HG03064 (cell line): ENCODE results near the gene LTBP1.
"Not testable (repeated sequence)": the region's sequence is repeated elsewhere in the genome, so short reads cannot be mapped to it uniquely, and the experiment has no call there.

ENCODE experiments used
- ATAC-seq: cut with Tn5 transposase; IDR thresholded peaks from one replicate; pipeline ENCODE4 v1.9.1; 2021; ENCODE audit warnings: low read depth; ENCODE audit not compliant: unreplicated experiment

The LTBP1 gene

DNA sequence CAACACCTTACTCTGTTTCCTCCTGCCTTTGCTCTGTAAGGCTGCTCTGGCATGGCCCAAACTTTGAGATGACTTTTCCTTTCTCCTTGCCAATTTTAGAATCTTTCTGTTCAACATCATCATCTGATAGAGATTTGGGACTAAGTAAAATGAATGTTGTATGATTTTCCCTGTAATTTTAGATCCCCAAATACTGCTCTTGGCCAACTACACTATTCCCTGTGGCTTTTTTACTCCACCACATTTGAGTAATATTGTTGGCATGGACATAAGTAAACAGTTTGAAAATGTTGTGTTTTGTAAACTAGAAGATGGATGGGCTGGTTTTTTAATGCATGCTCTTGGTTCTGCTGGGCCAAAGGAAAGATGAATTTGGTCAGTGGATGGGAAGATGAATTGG, 12.1 kb downstream of the LTBP1 start:
- no peak for ATAC-seq

DNA sequence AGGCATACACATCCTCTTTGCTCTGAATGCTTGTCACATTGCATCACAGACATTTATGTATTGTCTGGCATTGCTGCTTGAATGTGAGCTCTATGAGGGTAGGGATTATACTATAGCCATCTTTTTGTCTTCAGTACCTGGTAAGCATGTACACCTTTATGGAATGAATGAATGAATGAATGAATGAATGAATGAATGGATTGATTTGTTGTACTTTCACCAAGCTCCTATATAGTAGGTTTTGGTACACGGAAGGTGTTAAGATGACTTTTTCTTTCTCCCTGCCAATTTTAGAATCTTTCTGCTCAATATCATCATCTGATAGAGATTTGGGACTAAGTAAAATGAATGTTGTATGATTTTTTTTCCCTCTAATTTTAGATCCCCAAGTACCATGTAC, 13.5 kb downstream of the LTBP1 start:
- ATAC-seq: no peak

DNA sequence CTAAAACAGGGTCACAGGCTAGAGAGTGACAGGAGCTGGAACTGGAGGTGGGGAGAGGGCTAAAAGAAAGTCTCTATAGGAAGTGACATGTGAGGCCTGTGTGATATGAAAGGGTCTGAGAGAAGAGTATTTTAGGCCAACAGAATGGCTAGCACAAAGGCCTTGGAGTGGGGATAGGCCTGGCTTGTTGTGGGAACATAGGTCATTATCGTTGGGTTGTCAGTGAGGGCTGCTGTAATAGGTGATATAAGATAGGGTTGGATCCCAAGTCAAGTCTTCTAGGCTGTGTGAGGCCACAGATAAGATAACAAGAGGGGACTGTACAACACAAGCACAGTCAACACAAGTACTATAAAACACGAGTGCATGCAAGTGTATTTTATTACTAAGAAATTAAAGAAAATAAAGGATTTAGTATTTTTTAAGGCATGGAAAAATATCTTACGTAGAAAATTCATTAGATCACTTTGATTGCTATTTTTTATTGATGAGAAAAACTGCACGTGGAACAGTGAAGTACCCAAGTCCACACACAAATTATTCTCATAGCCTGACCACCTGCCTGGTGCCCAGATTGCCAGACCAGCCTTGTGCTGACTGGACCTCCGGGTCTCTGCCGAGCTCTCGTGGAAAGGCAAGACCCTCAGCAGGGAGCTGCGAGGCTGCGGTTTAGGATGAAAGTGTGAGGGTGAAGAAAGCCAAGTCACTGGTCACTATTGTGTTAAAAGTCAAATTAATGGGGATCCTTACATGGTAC, 14.1 kb downstream of the LTBP1 start:
- ATAC-seq: no peak

DNA sequence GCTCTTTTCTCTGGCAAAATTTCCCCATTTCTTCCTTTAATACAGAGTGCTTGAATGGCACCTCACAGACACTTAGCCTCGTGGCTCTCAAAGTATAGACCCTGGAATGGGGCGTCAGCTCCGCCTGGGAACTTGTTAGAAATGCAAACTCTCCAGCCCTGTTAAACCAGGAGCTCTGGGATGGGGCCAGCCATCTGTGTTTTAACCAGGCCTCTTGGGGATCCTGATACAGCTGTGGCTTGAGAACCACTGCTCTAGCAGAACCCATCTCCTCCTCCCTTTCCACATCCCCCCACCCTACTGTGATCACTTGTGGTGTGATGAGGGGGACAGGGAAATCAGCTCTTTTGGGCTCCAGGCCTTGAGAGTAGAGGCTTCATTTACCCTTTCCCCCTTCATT, 15.9 kb downstream of the LTBP1 start:
- ATAC-seq: no peak

DNA sequence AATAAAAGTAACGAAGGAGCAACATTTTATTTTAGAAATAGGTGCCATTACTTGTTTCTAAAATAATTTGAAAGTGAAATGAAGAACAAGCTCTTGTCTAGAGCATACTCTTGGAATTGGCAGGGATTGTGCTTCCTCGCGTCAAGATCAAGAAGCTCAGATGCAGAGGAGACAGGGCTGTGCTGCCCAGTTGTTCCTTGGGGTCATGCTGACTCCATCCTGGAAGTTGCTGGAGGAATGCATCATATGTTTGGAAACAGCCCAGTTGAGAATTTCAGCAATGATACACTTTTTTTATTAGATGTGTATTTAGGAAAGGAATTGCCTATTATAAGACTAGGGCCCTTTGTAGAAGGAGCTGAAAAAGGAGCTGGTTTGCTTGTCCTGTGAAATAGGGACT, 17.2 kb downstream of the LTBP1 start:
- ATAC-seq: no peak

DNA sequence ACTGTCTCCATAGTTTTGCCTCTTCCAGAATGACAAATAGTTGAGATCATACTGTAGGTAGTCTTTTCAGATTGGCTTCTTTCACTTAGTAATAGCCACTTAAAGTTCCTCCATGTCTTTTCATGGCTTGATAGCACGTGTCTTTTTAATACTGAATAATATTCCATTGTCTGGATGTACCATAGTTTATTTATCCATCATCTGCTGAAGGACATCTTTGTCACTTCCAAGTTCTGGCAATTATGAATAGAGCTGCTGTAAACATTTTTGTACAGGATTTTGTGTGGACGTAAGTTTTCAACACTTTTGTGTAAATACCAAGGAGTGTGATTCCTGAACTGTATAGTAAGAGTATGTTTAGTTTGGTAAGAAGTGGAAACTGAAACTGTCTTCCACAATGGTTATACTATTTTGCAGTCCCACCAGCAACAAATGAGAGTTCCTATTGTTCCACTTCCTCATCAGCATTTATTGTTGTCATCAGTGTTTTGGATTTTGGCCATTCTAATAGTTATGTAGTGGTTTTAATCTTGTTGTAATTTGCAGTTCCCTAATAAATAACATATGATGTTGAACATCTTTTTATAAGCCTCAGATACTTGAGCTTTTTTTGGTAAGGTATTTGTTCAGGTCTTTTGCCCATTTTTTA, 18.9 kb downstream of the LTBP1 start:
- ATAC-seq: no peak

DNA sequence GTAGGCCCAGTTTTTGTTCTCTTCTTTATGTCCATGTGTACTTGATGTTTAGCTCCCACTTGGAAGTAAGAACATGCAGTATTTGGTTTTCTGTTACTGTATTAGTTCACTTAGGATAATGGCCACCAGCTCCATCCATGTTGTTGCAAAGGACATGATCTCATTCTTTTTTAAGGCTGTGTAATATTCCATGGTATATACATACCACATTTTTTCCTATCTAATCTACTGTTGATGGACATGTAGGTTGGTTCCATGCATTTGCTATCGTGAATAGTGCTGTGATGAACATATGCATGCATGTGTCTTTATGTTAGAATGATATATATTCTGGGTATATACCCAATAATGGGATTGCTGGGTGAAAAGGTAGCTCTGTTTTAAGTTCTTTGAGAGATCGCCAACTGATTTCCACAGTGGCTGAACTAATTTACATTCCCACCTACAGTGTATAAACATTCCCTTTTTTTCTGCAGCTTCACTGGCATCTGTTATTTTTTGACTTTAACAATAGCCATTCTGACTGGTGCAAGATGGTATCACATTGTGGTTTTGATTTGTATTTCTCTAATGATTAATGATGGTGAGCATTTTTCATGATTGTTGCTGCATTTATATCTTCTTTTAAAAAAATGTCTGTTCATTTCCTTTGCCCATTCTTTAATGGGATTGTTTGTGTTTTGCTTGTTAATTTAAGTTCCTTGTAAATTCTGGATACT, 22.9 kb downstream of the LTBP1 start:
- ATAC-seq: no peak

DNA sequence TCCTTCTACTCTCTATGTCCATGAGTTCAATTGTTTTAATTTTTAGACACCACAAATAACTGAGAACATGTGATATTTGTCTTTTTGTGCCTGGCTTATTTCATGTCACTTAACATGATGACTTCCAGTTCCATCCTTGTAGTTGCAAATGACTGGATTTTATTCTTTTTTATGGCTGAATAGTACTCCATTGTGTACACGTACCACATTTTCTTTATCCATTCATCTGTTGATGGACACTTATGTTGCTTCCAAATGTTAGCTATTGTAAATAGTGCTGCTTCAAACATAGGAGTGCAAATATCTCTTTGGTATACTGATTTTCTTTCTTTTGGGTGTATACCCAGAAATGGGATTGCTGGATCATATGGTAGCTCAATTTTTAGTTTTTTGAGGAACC, 27.0 kb downstream of the LTBP1 start:
- ATAC-seq: not testable (repeated sequence)

DNA sequence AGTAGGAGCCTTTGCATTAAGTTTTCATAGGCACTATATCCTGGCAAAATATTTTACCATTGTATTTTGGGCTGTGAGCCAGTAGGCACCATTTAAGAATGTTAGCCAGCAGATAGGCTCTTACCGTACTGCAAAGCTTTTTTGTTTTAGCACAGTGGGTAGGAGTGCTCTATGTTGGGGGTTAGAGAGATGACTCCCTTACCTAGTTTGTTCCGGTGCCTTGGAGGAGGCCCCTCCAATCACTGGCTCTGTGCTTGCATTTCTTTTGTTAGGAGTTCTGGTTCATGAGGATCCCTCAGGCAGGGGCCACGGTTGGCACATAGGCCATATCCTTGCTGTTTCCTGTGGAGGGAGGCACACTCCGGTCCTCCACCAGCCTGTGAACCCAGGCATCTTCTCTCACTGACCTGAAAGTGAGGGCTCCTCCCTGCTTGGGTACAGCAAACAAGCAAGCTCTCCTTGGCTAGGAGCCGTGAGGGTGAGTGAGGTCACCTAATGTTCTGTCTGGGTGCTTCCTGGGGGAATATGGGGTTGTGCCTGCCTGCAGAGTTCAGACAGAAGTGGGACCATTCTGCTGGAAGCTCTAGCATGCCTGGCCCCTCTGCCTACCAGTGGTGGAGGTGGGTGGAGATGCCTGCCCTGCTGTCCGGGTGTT, 29.8 kb downstream of the LTBP1 start:
- no peak for ATAC-seq

DNA sequence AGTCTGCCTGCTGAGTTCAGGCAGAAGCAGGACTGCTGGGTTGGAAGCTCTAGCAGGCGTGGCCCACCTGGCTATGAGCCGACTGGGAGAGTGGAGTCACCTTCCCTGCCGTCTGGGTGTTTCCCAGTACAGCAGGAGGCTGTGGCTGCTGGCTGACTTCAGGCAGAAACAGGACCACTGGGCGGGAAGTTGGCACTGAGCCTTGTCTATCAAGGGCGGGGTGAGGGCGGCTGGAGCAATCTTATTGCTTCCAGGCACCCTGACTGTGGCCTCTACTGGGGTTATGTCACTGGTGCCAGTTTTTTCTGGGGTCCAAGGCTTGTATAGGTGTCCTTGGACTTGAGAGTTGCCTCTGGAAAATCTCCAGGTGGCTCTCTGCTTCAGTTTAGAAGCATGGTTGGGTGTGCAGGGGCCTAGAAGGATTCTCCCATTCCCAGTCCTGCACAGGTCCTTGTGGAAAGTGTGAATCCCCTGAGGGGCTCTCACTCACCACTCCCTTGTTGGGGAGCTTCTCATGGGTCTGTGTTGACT, 30.5 kb downstream of the LTBP1 start:
- no peak for ATAC-seq

DNA sequence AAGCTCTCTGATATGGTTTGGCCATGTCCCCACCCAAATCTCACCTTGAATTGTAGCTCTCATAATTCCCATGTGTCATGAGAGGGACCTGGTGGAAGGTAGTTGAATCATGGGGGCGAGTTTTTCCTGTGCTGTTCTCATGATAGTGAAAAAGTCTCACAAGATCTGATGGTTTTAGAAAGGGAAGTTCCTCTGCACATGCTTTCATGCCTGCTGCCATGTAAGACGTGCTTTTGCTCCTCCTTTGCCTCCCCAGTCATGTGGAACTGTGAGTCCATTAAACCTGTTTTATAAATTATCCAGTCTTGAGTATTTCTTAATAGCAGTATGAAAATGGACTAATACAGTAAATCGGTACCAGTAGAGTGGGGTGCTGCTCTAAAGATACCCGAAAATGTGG, 34.9 kb downstream of the LTBP1 start:
- no peak for ATAC-seq

DNA sequence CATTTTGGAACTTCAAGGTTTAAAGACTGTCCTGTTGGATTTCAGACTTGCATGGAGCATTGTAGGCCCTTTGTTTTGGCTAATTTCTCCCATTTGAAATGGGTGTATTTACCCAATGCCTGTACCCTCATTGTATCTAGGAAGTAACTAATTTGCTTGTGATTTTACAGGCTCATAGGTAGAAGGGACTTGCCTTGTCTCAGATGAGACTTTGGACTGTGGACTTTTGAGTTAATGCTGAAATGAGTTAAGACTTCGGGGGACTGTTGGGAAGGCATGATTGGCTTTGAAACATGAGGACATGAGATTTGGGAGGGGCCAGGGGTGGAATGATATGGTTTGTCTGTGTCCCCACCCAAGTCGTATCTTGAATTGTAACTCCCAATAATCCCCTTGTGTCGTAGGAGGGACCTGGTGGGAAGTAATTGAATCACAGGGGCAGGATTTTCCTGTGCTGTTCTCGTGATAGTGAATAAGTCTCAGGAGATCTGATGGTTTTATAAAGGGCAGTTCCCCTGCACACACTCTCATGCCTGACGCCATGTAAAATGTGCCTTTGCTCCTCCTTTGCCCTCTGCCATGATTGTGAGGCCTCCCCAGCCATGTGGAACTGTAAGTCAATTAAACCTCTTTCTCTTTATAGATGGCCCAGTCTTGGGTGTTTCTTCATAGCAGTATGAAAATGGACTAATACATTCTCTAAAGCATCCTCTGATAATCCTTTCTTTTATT, 36.6 kb downstream of the LTBP1 start:
- ATAC-seq: not testable (repeated sequence)

DNA sequence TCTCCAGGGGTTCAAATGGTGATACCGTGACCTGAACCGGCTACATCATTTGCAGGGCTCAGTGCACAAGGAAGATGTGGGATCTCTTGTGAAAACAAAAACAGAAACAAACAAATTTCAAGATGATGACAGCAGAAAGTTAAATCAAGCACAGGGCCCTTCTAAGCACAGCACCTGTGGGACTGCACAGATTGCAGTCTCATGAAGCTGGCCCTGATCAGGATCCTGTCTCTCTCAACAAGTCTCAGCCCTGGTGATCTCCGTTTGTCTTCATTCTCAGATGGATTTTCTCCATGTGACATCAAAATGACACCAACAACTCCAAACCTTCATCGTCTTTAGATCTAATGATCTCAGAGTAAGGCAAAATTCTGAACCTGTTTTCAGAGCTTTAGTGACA, 39.7 kb downstream of the LTBP1 start:
- no peak for ATAC-seq

DNA sequence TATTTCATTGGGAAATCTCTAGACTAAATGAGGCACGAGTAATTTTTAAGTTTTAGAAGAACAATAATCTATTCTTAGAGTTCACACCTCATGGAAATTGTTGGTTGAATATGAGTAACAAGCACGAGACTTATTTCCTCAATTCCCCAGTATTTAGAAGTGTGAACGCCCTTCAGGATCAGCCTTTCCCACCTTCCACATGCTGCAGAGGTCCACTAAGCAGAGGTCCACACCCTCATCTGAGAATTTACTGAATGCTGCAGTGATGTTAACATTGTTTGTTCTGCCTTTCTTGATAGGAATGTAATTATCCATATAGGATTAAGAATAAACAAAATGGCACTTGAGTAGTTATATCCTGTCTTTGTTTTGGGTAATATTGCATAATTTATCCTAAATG, 41.8 kb downstream of the LTBP1 start:
- no peak for ATAC-seq

DNA sequence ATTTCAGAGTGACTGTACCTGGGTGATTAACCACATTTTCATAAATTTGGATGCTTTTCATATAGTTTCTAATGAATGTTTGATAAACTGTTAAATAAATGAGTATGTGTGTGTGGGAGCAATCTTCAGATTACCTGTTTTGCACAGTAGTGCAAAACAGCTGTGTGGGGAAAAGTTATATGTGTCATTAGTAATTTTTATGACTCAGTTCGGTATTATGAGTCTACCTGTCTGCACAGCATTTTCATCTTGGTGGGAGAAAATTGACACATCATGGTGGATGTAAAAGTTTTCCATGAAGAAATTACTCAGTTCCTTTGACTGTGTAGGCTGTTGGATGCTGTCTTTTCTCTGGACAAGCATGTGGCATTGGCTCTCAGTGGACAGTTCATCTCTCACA, 43.8 kb downstream of the LTBP1 start:
- no peak for ATAC-seq

DNA sequence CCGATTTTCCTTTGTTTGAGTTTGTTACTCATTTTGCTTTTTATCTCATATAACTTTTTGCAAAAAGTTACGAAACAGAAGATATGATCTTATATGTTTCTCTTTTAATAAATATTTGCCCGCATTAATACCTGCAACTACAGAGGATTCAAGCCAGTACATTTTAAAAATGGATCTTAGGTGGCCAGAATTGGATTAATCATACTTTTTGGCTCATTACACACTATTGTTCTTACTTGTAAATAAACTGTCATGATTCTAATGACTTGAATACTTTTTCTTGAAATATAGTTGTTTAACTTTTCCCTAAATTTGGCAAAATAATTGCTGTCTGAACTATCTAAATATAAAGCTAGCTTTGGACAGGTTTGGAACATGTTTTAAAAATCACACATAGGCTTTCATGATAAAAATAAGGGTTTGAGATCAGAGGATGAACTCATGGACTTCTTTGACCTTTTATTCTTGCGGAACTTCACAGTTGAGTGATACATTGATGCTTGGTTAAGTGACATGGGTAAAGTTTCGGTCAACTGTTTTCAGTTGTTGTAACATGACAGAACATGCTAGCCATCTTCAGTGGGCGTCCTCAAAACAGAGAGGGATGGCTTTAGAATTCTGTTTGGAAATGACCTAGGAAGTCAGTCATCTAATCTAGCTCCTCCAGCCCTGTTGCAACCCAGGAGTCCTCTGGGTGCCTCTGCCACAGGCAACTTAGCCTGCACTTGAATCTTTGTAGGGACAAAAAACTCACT, 44.5 kb downstream of the LTBP1 start:
- ATAC-seq: no peak

DNA sequence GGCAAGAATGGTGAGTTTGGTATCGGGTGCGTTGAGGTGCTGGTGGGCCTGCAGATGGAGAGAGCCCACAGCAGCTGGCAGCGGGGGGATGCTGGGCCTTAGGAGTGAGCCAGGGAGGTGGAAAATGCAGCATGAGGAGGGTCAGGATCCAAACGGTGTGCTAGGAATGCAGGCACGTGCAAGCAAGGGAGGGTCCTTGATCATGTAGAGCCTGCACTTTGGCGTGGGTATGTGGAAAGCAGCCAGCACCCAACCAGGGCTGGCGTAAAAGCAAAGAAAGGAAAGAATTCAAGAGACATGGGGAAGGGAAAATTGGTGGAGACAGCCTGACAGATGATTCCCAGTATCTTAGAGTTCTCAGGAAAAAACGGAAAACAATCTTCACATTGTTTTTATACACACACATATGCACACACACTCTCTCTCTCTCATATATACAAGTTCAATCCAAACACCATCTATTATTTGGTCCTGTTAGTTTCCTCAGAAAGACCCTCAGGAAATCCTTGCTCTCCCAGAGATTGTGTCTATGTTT, 46.3 kb downstream of the LTBP1 start:
- ATAC-seq: no peak

DNA sequence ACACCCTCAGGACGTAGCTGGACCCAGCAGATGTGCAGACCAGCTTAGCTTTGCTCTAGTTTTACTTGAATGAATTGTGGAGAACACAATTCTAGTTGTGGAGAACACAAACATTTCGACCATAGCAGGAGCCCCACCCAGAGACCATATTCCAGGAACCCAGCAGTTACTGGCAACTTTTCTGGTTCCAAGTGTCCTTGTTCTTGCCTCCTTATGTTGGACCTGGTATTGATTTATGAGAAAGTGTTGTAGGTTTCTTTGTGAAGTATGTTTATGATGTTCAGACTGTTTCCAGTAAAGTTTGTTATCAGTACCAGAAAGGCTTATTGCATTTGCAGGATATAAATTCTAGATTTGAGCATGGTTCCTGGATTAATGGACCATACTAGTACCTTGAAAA, 51.0 kb downstream of the LTBP1 start:
- no peak for ATAC-seq

DNA sequence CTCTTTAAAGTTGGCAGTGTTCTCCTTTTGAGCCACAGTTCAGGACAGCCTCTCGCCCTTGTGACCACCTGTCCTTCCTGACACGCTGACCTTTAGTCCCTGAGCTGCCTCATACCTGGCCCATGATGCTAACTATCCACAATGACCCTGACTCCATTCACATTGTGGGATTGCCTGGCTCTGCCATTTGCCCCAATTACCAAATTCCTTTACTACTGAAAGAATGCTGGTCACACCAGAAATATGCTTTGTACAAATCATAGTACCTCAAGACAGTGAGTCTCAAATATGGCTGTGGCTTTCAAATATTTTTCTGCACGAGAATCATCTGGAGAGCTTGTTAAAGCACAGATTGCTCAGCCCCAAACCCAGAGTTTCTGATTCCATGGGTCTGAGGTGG, 54.2 kb downstream of the LTBP1 start:
- ATAC-seq: no peak
